GM12865 (cell line): ENCODE measurements around the gene TPCN1.

Experiments
- DNase-seq: peaks from one replicate; pipeline ENCODE4 v3.0.0; 2010; ENCODE audit warnings: low read depth
- H3K4me3 ChIP-seq: 2 replicates; pipeline ENCODE4 v1.5.1; 2011; ENCODE audit warnings: mild to moderate bottlenecking, low read depth, low read length, control low read depth
- TF ChIP-seq, protein P1 (sequence below): IDR thresholded peaks from 2 replicates; pipeline ENCODE4 v1.5.1; 2011; ENCODE audit warnings: low read length, control low read depth, low read depth, inconsistent platforms; ENCODE audit not compliant: insufficient read depth; ENCODE audit errors: missing control alignments

TPCN1 gene

DNA sequence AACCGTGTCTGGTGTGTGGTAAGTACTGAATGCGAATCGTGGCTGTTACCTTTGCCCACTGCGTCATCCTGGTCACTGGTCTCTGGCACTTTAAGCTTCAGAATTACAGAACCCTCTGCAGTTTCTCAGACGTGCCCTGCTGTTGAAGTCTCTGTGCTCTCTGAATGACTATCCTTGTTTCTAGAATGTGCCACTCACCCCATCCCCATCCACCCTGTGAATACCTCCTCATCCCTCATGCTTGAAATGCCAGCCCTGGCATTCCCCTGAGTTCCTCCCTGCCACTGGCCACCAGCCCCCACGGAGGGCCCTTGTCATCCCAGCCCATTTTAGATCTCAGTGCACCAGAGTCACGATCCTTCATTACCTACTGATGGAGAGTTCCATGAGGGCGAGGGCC is 21.3 kb downstream of the TPCN1 start:
- TF ChIP-seq, protein P1, sequence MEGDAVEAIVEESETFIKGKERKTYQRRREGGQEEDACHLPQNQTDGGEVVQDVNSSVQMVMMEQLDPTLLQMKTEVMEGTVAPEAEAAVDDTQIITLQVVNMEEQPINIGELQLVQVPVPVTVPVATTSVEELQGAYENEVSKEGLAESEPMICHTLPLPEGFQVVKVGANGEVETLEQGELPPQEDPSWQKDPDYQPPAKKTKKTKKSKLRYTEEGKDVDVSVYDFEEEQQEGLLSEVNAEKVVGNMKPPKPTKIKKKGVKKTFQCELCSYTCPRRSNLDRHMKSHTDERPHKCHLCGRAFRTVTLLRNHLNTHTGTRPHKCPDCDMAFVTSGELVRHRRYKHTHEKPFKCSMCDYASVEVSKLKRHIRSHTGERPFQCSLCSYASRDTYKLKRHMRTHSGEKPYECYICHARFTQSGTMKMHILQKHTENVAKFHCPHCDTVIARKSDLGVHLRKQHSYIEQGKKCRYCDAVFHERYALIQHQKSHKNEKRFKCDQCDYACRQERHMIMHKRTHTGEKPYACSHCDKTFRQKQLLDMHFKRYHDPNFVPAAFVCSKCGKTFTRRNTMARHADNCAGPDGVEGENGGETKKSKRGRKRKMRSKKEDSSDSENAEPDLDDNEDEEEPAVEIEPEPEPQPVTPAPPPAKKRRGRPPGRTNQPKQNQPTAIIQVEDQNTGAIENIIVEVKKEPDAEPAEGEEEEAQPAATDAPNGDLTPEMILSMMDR, result no peak
- DNase-seq, result no peak
- H3K4me3 ChIP-seq, result no peak overlapping the region

DNA sequence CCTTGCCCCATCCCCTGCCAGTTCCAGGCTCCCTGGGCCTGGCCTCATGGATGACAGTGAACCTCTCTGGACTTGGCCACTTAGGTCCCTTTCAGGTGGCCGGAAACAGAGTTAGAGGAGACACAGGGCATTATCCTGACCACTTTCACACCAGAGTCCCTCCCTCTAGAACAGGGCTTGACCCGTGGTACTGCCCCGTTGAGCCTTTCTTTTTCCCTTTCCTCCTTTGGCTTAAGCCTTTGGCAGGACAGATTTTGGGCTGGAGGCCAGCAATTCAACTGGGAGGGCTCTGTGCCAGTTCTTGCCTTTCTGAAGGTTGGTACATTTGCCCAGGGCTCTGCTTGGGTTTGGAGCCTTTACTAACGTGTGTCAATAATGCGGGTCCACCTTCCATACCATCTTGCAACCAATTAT is 22.8 kb downstream of the TPCN1 start:
- DNase-seq, result no peak
- H3K4me3 ChIP-seq, result no peak overlapping the region
- TF ChIP-seq, protein P1, result no peak

- TF ChIP-seq, protein P1, result no peak
- DNase-seq, result no peak
- H3K4me3 ChIP-seq, result no peak overlapping the region
These were observed 23.3 kb downstream of the TPCN1 start for GRCh38 chr12:113244478-113244958.

- DNase-seq, result no peak
- TF ChIP-seq, protein P1, result no peak
- H3K4me3 ChIP-seq, result no peak overlapping the region
These were observed 24.6 kb downstream of the TPCN1 start for GRCh38 chr12:113245695-113246477.

- TF ChIP-seq, protein P1, result no peak
- DNase-seq, result no peak
- H3K4me3 ChIP-seq, result no peak overlapping the region
These were observed 25.3 kb downstream of the TPCN1 start for GRCh38 chr12:113246478-113247122.

DNA sequence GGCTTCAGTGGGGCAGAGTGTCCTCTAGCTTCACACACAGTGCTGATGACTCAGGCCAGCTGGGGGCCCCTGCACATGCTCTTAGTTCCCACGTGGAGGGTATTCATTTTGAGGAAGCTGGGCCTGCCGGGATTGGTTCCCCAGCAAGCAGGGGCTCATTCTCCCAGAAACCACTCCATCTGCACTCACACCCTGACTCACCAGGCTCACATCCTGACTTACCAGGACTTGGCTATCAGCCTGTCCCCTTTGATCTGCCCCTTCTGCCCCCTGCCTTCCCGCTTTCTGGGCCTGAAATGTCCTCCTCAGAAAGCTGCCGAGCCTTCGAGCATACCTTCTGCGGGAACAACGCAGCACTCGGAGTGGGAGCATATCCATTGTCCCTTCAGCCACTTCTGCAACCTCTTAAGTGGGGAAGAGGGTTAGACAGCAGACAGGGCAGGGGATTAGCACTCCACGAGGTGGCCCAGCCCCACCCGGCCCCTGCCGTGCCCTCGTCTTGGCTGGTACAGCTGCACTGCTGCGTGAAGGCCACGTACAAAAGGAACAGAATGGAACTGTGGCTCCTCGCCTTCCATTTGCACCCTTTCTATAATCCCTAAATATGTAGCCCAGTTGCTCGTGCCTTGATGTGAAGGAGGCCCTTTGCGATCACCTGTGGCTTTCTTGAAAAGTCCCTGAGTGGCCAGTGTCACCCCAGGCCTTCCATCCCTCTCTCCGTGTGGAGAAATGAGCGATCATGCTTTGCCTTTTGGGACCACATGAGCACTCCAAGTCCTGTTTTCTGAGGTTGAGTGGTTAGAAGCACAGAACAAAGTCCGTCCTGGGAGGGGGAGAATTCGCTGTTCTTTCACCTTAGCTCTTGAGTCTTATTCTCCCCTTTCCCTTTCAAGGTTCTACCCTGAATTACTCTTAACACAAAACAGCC is 26.1 kb downstream of the TPCN1 start:
- TF ChIP-seq, protein P1, result no peak
- no peak for DNase-seq
- H3K4me3 ChIP-seq, result no peak overlapping the region
